WTC11 (cell line): ENCODE measurements around the gene NCOA1. TPM values are rescaled to one million over a fixed set of nuclear protein-coding genes. Genes with fewer than 3 reads are reported as not detected.

Experiments
- ATAC-seq: fragments of 200-7000 bp; cut with Tn5 transposase; 2 replicates; pipeline ENCODE4 v1.10.0; 2021; ENCODE audit warnings: mild to moderate bottlenecking, moderate library complexity
- CTCF ChIA-PET: fragments of 300-600 bp; sonication (Branson Sonifier 250); formaldehyde crosslinking; loops from one replicate; lab custom pipeline; 2021; ENCODE audit warnings: antibody characterized with exemption; lab: Charles Lee
- POLR2A ChIA-PET: fragments of 350-600 bp; sonication (Branson Sonifier 250); formaldehyde crosslinking; loops from one replicate; lab custom pipeline; 2021; ENCODE audit warnings: antibody characterized with exemption; lab: Charles Lee
- DNase-seq: peaks from one replicate; pipeline ENCODE4 v3.0.0; 2021; ENCODE audit warnings: low spot score
- H3K27ac Mint-ChIP-seq: 2 replicates; pipeline ENCODE4 v1.8.0; 2021; ENCODE audit warnings: mixed read lengths
- H3K27me3 Mint-ChIP-seq: 2 replicates; pipeline ENCODE4 v1.8.0; 2021; ENCODE audit warnings: low read depth, mild to moderate bottlenecking, moderate library complexity, mixed read lengths
- H3K36me3 Mint-ChIP-seq: 2 replicates; pipeline ENCODE4 v1.8.0; 2021; ENCODE audit warnings: mixed read lengths
- H3K4me1 Mint-ChIP-seq: 2 replicates; pipeline ENCODE4 v1.8.0; 2022; ENCODE audit warnings: mixed read lengths
- H3K4me3 Mint-ChIP-seq: 2 replicates; pipeline ENCODE4 v1.8.0; 2021; ENCODE audit warnings: mild to moderate bottlenecking, moderate library complexity, mixed read lengths
- H3K9me3 Mint-ChIP-seq: 2 replicates; pipeline ENCODE4 v1.8.0; 2021; ENCODE audit warnings: mixed read lengths
- ARID4B ChIP-seq: sonication (generic); formaldehyde crosslinking; IDR thresholded peaks from 2 replicates; pipeline ENCODE4 v1.8.0; 2023; ENCODE audit warnings: missing genetic modification reagents, mild to moderate bottlenecking, borderline replicate concordance
- CDX4 ChIP-seq: fragments of 250-450 bp; sonication (Bioruptor Pico); IDR thresholded peaks from 2 replicates; pipeline ENCODE4 v1.9.0; 2021; ENCODE audit warnings: moderate library complexity, mild to moderate bottlenecking, inconsistent platforms, borderline replicate concordance
- CREM ChIP-seq: sonication (generic); formaldehyde crosslinking; IDR thresholded peaks from 2 replicates; pipeline ENCODE4 v1.8.1; 2022; ENCODE audit warnings: mild to moderate bottlenecking, missing genetic modification reagents, moderate library complexity
- ESRRA ChIP-seq: sonication (generic); formaldehyde crosslinking; IDR thresholded peaks from 2 replicates; pipeline ENCODE4 v1.8.1; 2022; ENCODE audit warnings: mild to moderate bottlenecking, missing genetic modification reagents, borderline replicate concordance
- GTF2I ChIP-seq: fragments of 250-450 bp; sonication (Bioruptor Pico); conservative IDR thresholded peaks from 2 replicates; pipeline ENCODE4 v1.4.0; 2021; ENCODE audit warnings: mild to moderate bottlenecking
- HMGXB4 ChIP-seq: sonication (generic); formaldehyde crosslinking; IDR thresholded peaks from 2 replicates; pipeline ENCODE4 v1.8.1; 2023; ENCODE audit warnings: mild to moderate bottlenecking, moderate library complexity, missing genetic modification reagents
- JAZF1 ChIP-seq: fragments of 250-450 bp; sonication (Bioruptor Pico); IDR thresholded peaks from 2 replicates; pipeline ENCODE4 v1.9.0; 2021; ENCODE audit warnings: moderate library complexity, mild to moderate bottlenecking, inconsistent platforms
- MAX ChIP-seq: sonication (generic); formaldehyde crosslinking; IDR thresholded peaks from 2 replicates; pipeline ENCODE4 v1.8.0; 2022; ENCODE audit warnings: mild to moderate bottlenecking, missing genetic modification reagents
- MLX ChIP-seq: sonication (generic); formaldehyde crosslinking; IDR thresholded peaks from 2 replicates; pipeline ENCODE4 v1.8.1; 2023; ENCODE audit warnings: mild to moderate bottlenecking, missing genetic modification reagents, moderate library complexity
- NFATC4 ChIP-seq: fragments of 250-450 bp; sonication (Bioruptor Pico); IDR thresholded peaks from 2 replicates; pipeline ENCODE4 v1.9.0; 2021; ENCODE audit warnings: mild to moderate bottlenecking
- NR3C1 ChIP-seq: sonication (generic); formaldehyde crosslinking; conservative IDR thresholded peaks from 2 replicates; pipeline ENCODE4 v1.8.1; 2023; ENCODE audit warnings: low read depth, mild to moderate bottlenecking, missing genetic modification reagents
- PRDM15 ChIP-seq: sonication (generic); formaldehyde crosslinking; IDR thresholded peaks from 2 replicates; pipeline ENCODE4 v1.8.0; 2022; ENCODE audit warnings: missing genetic modification reagents
- SOX15 ChIP-seq: fragments of 250-450 bp; sonication (Bioruptor Pico); IDR thresholded peaks from 2 replicates; pipeline ENCODE4 v1.9.0; 2021; ENCODE audit warnings: mild to moderate bottlenecking
- STAT6 ChIP-seq: sonication (generic); formaldehyde crosslinking; conservative IDR thresholded peaks from 2 replicates; pipeline ENCODE4 v1.8.1; 2023; ENCODE audit warnings: mild to moderate bottlenecking, low read depth, missing genetic modification reagents, moderate library complexity
- TEAD1 ChIP-seq: sonication (generic); formaldehyde crosslinking; IDR thresholded peaks from 2 replicates; pipeline ENCODE4 v1.8.0; 2022; ENCODE audit warnings: mild to moderate bottlenecking, missing genetic modification reagents
- ZNF121 ChIP-seq: sonication (generic); formaldehyde crosslinking; IDR thresholded peaks from 2 replicates; pipeline ENCODE4 v1.8.0; 2023; ENCODE audit warnings: missing genetic modification reagents
- ZNF138 ChIP-seq: sonication (generic); formaldehyde crosslinking; conservative IDR thresholded peaks from 2 replicates; pipeline ENCODE4 v1.8.1; 2022; ENCODE audit warnings: mild to moderate bottlenecking, moderate library complexity, missing genetic modification reagents
- ZNF232 ChIP-seq: sonication (generic); formaldehyde crosslinking; IDR thresholded peaks from 2 replicates; pipeline ENCODE4 v1.8.0; 2022; ENCODE audit warnings: mild to moderate bottlenecking, missing genetic modification reagents
- ZNF396 ChIP-seq: fragments of 250-450 bp; sonication (Bioruptor Pico); IDR thresholded peaks from 2 replicates; pipeline ENCODE4 v1.8.0; 2021; ENCODE audit warnings: mild to moderate bottlenecking, moderate library complexity, borderline replicate concordance
- ZNF425 ChIP-seq: fragments of 250-450 bp; sonication (Bioruptor Pico); conservative IDR thresholded peaks from 2 replicates; pipeline ENCODE4 v1.9.0; 2021; ENCODE audit warnings: mild to moderate bottlenecking
- ZNF671 ChIP-seq: fragments of 250-450 bp; sonication (Bioruptor Pico); IDR thresholded peaks from 2 replicates; pipeline ENCODE4 v1.8.0; 2021; ENCODE audit warnings: mild to moderate bottlenecking
- total RNA-seq: library from RNA; stranded (reverse); gene quantifications from 3 replicates; pipeline ENCODE4 v1.2.3, GENCODE V29; 2021

The NCOA1 gene
- total RNA-seq, 1 experiment from 2014 or later, result 16.9 TPM

GRCh38 chr2:24720310-24720709 lies 229.3 kb downstream of the NCOA1 start (continued):
- TF ChIP-seq STAT6 (CRISPR knock-in tag) (no peak), ZNF396 (no peak), NFATC4 (CRISPR knock-in tag) (no peak), TEAD1 (no peak), SOX15 (CRISPR knock-in tag) (no peak), HMGXB4 (no peak), NR3C1 (CRISPR knock-in tag) (no peak), CDX4 (CRISPR knock-in tag) (no peak), ESRRA (no peak), PRDM15 (CRISPR knock-in tag) (no peak), ZNF671 (no peak)

GRCh38 chr2:24721470-24721869 lies 230.4 kb downstream of the NCOA1 start:
- POLR2A ChIA-PET, result no interaction called here
- DNase-seq (no peak), ATAC-seq (no peak)
- H3K9me3 Mint-ChIP-seq, result peaks cover 3% of the 10 kb centered on the region; the same call in 1 of the 2 replicates
- H3K4me1 Mint-ChIP-seq, result no peaks in the 10 kb centered on the region
- TF ChIP-seq ZNF121 (CRISPR knock-in tag) (no peak), ARID4B (no peak), ZNF138 (CRISPR knock-in tag) (no peak), GTF2I (CRISPR knock-in tag) (no peak), JAZF1 (no peak), ZNF232 (no peak), MAX (no peak), MLX (CRISPR knock-in tag) (no peak), CREM (CRISPR knock-in tag) (no peak), ZNF425 (CRISPR knock-in tag) (no peak)
- no peak overlapping the region; the same call in 1 of the 2 replicates for H3K27ac Mint-ChIP-seq
- no peaks in the 10 kb centered on the region for H3K27me3 Mint-ChIP-seq
- no peaks in the 10 kb centered on the region; the same call in 1 of the 2 replicates for H3K36me3 Mint-ChIP-seq
- no peak overlapping the region for H3K4me3 Mint-ChIP-seq
- CTCF ChIA-PET, result interaction anchor here (1.2 kb wide), 1 partner anchor 108 kb away, joined by 3 read pairs; no protein-coding TSS in a partner anchor
